OCI-LY7 (cell line): ENCODE measurements around the gene PDK2. TPM values are rescaled to one million over a fixed set of nuclear protein-coding genes. Genes with fewer than 3 reads are reported as not detected.

Experiments used
- BruUV-seq: library from RNA; stranded (reverse); fragments of 400-500 nt; replicated peaks from 2 replicates; lab custom pipeline; 2021; lab: Mats Ljungman, UMichigan
- CTCF ChIA-PET: fragments of 300-600 bp; sonication (Branson Sonifier 250); formaldehyde crosslinking; loops from one replicate; lab custom pipeline; 2022; ENCODE audit warnings: antibody characterized with exemption; ENCODE audit not compliant: unreplicated experiment; lab: Charles Lee
- POLR2A ChIA-PET: fragments of 300-600 bp; sonication (Branson Sonifier 250); formaldehyde crosslinking; loops from one replicate; lab custom pipeline; 2022; ENCODE audit warnings: antibody characterized with exemption; lab: Charles Lee
- DNase-seq: peaks from one replicate; pipeline ENCODE4 v3.0.0-alpha.2; 2015; ENCODE audit warnings: low spot score
- H2AFZ ChIP-seq: fragments of 200-600 bp; sonication (generic), shearing (Covaris generic); 2 replicates; pipeline ENCODE4 v1.6.1; 2014; ENCODE audit warnings: mild to moderate bottlenecking, antibody characterized with exemption, low read length, moderate library complexity
- H3K27ac ChIP-seq: fragments of 200-600 bp; sonication (generic); 2 replicates; pipeline ENCODE4 v1.5.1; 2014; ENCODE audit warnings: mixed run types, low read depth, mild to moderate bottlenecking, moderate library complexity, low read length, inconsistent platforms; ENCODE audit not compliant: poor library complexity, severe bottlenecking
- H3K36me3 ChIP-seq: fragments of 200-600 bp; sonication (generic); 2 replicates; pipeline ENCODE4 v1.6.1; 2014; ENCODE audit warnings: mild to moderate bottlenecking, antibody characterized with exemption, low read length, moderate library complexity, mixed read lengths; ENCODE audit not compliant: insufficient read depth
- H3K4me1 ChIP-seq: fragments of 200-600 bp; sonication (generic); 2 replicates; pipeline ENCODE4 v1.5.1; 2014; ENCODE audit warnings: mild to moderate bottlenecking, low read length; ENCODE audit not compliant: insufficient read depth, poor library complexity, severe bottlenecking
- H3K4me2 ChIP-seq: fragments of 200-600 bp; sonication (generic); 2 replicates; pipeline ENCODE4 v1.6.1; 2014; ENCODE audit warnings: mild to moderate bottlenecking, low read length
- H3K4me3 ChIP-seq: fragments of 200-600 bp; sonication (generic); 2 replicates; pipeline ENCODE4 v1.5.1; 2014; ENCODE audit warnings: mild to moderate bottlenecking, low read depth, low read length; ENCODE audit not compliant: poor library complexity, severe bottlenecking
- H3K79me2 ChIP-seq: fragments of 200-600 bp; sonication (generic); 2 replicates; pipeline ENCODE4 v1.6.1; 2016; ENCODE audit warnings: low read depth, mild to moderate bottlenecking, low read length, moderate library complexity, mixed read lengths; ENCODE audit not compliant: insufficient read depth
- H3K9me2 ChIP-seq: fragments of 200-600 bp; sonication (generic); 2 replicates; pipeline ENCODE4 v1.6.1; 2016; ENCODE audit warnings: mild to moderate bottlenecking, low read length, mixed read lengths; ENCODE audit not compliant: insufficient read depth
- H3K9me3 ChIP-seq: fragments of 200-600 bp; sonication (generic); 2 replicates; pipeline ENCODE4 v1.6.1; 2014; ENCODE audit warnings: mild to moderate bottlenecking, mixed run types, low read length, mixed read lengths
- H4K20me1 ChIP-seq: fragments of 200-600 bp; sonication (generic); 2 replicates; pipeline ENCODE4 v1.6.1; 2014; ENCODE audit warnings: mild to moderate bottlenecking, antibody characterized with exemption, low read length, moderate library complexity, mixed read lengths; ENCODE audit not compliant: insufficient read depth
- CTCF ChIP-seq: fragments of 200-600 bp; sonication (generic); conservative IDR thresholded peaks from 2 replicates; pipeline ENCODE4 v1.5.1; 2014; ENCODE audit warnings: mild to moderate bottlenecking, antibody characterized with exemption, low read length, moderate library complexity, mixed read lengths
- EZH2phosphoT487 ChIP-seq: fragments of 200-600 bp; sonication (generic); IDR thresholded peaks from 2 replicates; pipeline ENCODE4 v1.6.1; 2018; ENCODE audit warnings: low read depth, borderline replicate concordance, mild to moderate bottlenecking, mixed run types, antibody characterized with exemption, low read length, moderate library complexity, mixed read lengths
- intact Hi-C: fragments of 100-400 bp; cut with micrococcal nuclease; formaldehyde crosslinking; loops from one replicate; pipeline ENCODE4 v1.10.0; 2022; ENCODE audit not compliant: unreplicated experiment
- total RNA-seq, 2 experiments: library from RNA; depleted of rRNA in 1 of 2; stranded (reverse); fragments of >200 nt in 1 of 2; shearing (Covaris generic) in 1 of 2; gene quantifications; 2 replicates each; pipeline ENCODE4 v1.2.3, GENCODE V29; 2014 to 2022

PDK2 gene
- total RNA-seq, 2 experiments from 2014 or later: 21.8 to 27.7 TPM

- ChIA-PET CTCF (interaction anchor here (1.7 kb wide), 1 partner anchor 22 kb away, joined by 8 read pairs; the partner anchor contains the start of gene PDK2), POLR2A (no interaction called here)
- no peak for TF ChIP-seq EZH2phosphoT487
- Histone ChIP-seq H3K4me3 (no peak overlapping the region), H3K79me2 (no peaks in the 10 kb centered on the region), H3K9me3 (no peaks in the 10 kb centered on the region), H4K20me1 (no peaks in the 10 kb centered on the region), H3K36me3 (peaks cover 36% of the 10 kb centered on the region), H3K4me2 (peak overlapping the region; percentile 28), H2AFZ (no peak overlapping the region), H3K4me1 (peaks cover 17% of the 10 kb centered on the region), H3K27ac (peak overlapping the region; percentile 46), H3K9me2 (no peaks in the 10 kb centered on the region)
- no TSS peak for BruUV-seq
- intact Hi-C loops: no loop called here
- DNase-seq: peak; percentile 81
These were observed 23.0 kb upstream of the PDK2 start for GRCh38 chr17:50072130-50072529.

GRCh38 chr17:50072925-50073324 lies 22.2 kb upstream of the PDK2 start:
- Histone ChIP-seq H3K4me2 (no peak overlapping the region), H4K20me1 (no peaks in the 10 kb centered on the region), H3K27ac (no peak overlapping the region), H3K9me3 (no peaks in the 10 kb centered on the region), H3K4me3 (no peak overlapping the region), H2AFZ (no peak overlapping the region), H3K36me3 (peaks cover 37% of the 10 kb centered on the region), H3K4me1 (peaks cover 25% of the 10 kb centered on the region), H3K79me2 (no peaks in the 10 kb centered on the region), H3K9me2 (no peaks in the 10 kb centered on the region)
- TF ChIP-seq EZH2phosphoT487: no peak
- TF ChIP-seq CTCF: no peak
- ChIA-PET CTCF (interaction anchor here (1.7 kb wide), 1 partner anchor 21 kb away, joined by 8 read pairs; the partner anchor contains the start of gene PDK2), POLR2A (interaction anchor here (1.4 kb wide), 1 partner anchor 11 kb away, joined by 3 read pairs; no protein-coding TSS in a partner anchor)
- intact Hi-C loops: no loop called here
- no TSS peak for BruUV-seq
- DNase-seq: no peak

GRCh38 chr17:50074227-50074626 lies 20.9 kb upstream of the PDK2 start:
- no peaks in the 10 kb centered on the region for H3K79me2 ChIP-seq
- ChIA-PET POLR2A (interaction anchor here (1.4 kb wide), 1 partner anchor 10 kb away, joined by 3 read pairs; no protein-coding TSS in a partner anchor), CTCF (interaction anchor here (0.7 kb wide), 1 partner anchor 20 kb away, joined by 3 read pairs; no protein-coding TSS in a partner anchor)
- TF ChIP-seq EZH2phosphoT487 (no peak), CTCF (no peak)
- no TSS peak for BruUV-seq
- no peaks in the 10 kb centered on the region for H3K9me2 ChIP-seq
- DNase-seq: no peak
- no peak overlapping the region for H3K27ac ChIP-seq
- H3K9me3 ChIP-seq: no peaks in the 10 kb centered on the region
- peaks cover 43% of the 10 kb centered on the region for H3K36me3 ChIP-seq
- intact Hi-C loops: no loop called here
- H4K20me1 ChIP-seq: no peaks in the 10 kb centered on the region
- H3K4me1 ChIP-seq: peaks cover 30% of the 10 kb centered on the region
- no peak overlapping the region for H3K4me3 ChIP-seq
- no peak overlapping the region for H2AFZ ChIP-seq
- no peak overlapping the region for H3K4me2 ChIP-seq
